DOHH2 (cell line): ENCODE data around the gene GMEB1.
A peak's percentile ranks its signal among the peaks of the same experiment; 100 is the strongest.
"Not testable (repeated sequence)": the region's sequence is repeated elsewhere in the genome, so short reads cannot be mapped to it uniquely, and the experiment has no call there.

Source experiments
- H3F3A ChIP-seq: fragments of 200-600 bp; sonication (generic), shearing (Covaris generic); 2 replicates; pipeline ENCODE4 v1.6.0; 2016; ENCODE audit warnings: antibody characterized with exemption, mild to moderate bottlenecking; ENCODE audit not compliant: control insufficient read depth, insufficient read depth
- H3K27ac ChIP-seq: fragments of 200-600 bp; sonication (generic); 2 replicates; pipeline ENCODE4 v1.5.1; 2014; ENCODE audit warnings: low read depth, mild to moderate bottlenecking, low read length, moderate library complexity
- H3K27me3 ChIP-seq: fragments of 200-600 bp; sonication (generic); 2 replicates; pipeline ENCODE4 v1.6.1; 2014; ENCODE audit warnings: mild to moderate bottlenecking, low read length, mixed read lengths; ENCODE audit not compliant: control insufficient read depth
- H3K36me3 ChIP-seq: fragments of 200-600 bp; sonication (generic); 2 replicates; pipeline ENCODE4 v1.6.1; 2014; ENCODE audit warnings: mild to moderate bottlenecking, low read length, moderate library complexity, mixed read lengths; ENCODE audit not compliant: control insufficient read depth
- H3K4me1 ChIP-seq: fragments of 200-600 bp; sonication (generic); 2 replicates; pipeline ENCODE4 v1.6.1; 2014; ENCODE audit warnings: mild to moderate bottlenecking, low read length, mixed read lengths; ENCODE audit not compliant: control insufficient read depth
- H3K4me2 ChIP-seq: fragments of 200-600 bp; sonication (generic); 2 replicates; pipeline ENCODE4 v1.6.0; 2014; ENCODE audit warnings: mild to moderate bottlenecking, low read length, moderate library complexity
- H3K4me3 ChIP-seq: fragments of 200-600 bp; sonication (generic); 2 replicates; pipeline ENCODE4 v1.5.1; 2014; ENCODE audit warnings: mild to moderate bottlenecking, low read length, mixed read lengths
- H3K79me2 ChIP-seq: fragments of 200-600 bp; sonication (generic); 2 replicates; pipeline ENCODE4 v1.6.1; 2014; ENCODE audit warnings: mild to moderate bottlenecking, low read length, mixed read lengths; ENCODE audit not compliant: control insufficient read depth
- H3K9me2 ChIP-seq: fragments of 200-600 bp; sonication (generic); replicated peaks from 2 replicates; pipeline ENCODE4 v1.6.1; 2014; ENCODE audit warnings: mild to moderate bottlenecking, low read length, mixed read lengths; ENCODE audit not compliant: control insufficient read depth
- H3K9me3 ChIP-seq: fragments of 200-600 bp; sonication (generic); 2 replicates; pipeline ENCODE4 v1.6.1; 2014; ENCODE audit warnings: antibody characterized with exemption, low read length, mixed read lengths; ENCODE audit not compliant: control insufficient read depth, insufficient read depth
- H4K20me1 ChIP-seq: fragments of 200-600 bp; sonication (generic); 2 replicates; pipeline ENCODE4 v1.6.0; 2014; ENCODE audit warnings: low read depth, mild to moderate bottlenecking, antibody characterized with exemption, low read length, moderate library complexity; ENCODE audit not compliant: control insufficient read depth, insufficient read depth
- CTCF ChIP-seq: fragments of 200-600 bp; sonication (generic); IDR thresholded peaks from one replicate; pipeline ENCODE4 v1.5.1; 2014; ENCODE audit warnings: antibody characterized with exemption, mild to moderate bottlenecking, low read depth, low read length; ENCODE audit not compliant: poor library complexity, severe bottlenecking
- EZH2phosphoT487 ChIP-seq: fragments of 200-600 bp; sonication (generic); IDR thresholded peaks from 2 replicates; pipeline ENCODE4 v1.6.1; 2017; ENCODE audit warnings: borderline replicate concordance, mild to moderate bottlenecking, antibody characterized with exemption, low read length, moderate library complexity, mixed read lengths

The GMEB1 gene

GRCh38 chr1:28740118-28740517 is 71.5 kb downstream of the GMEB1 start:
- Histone ChIP-seq H3F3A (peaks cover 8% of the 10 kb centered on the region), H3K27ac (no peak overlapping the region), H3K4me2 (peak overlapping the region; percentile 68), H3K9me3 (no peaks in the 10 kb centered on the region), H3K4me1 (peaks cover 76% of the 10 kb centered on the region), H3K27me3 (no peaks in the 10 kb centered on the region), H3K36me3 (peaks cover 81% of the 10 kb centered on the region), H3K79me2 (peaks cover 90% of the 10 kb centered on the region), H4K20me1 (peaks cover 39% of the 10 kb centered on the region), H3K9me2 (no peaks in the 10 kb centered on the region), H3K4me3 (no peak overlapping the region)
- TF ChIP-seq EZH2phosphoT487 = no peak

GRCh38 chr1:28744184-28744583 is 75.6 kb downstream of the GMEB1 start:
- Histone ChIP-seq H4K20me1 (peaks cover 32% of the 10 kb centered on the region), H3K4me3 (peak overlapping the region; percentile 37), H3K9me2 (no peaks in the 10 kb centered on the region), H3K4me2 (peak overlapping the region; percentile 21), H3K27ac (no peak overlapping the region), H3F3A (0 out of 2 replicates have a peak, but pooled peaks cover 3% of the 10 kb centered on the region), H3K36me3 (peaks cover 97% of the 10 kb centered on the region), H3K79me2 (peaks cover 100% of the 10 kb centered on the region), H3K27me3 (no peaks in the 10 kb centered on the region), H3K9me3 (no peaks in the 10 kb centered on the region), H3K4me1 (peaks cover 81% of the 10 kb centered on the region)
- TF ChIP-seq EZH2phosphoT487 (no peak), CTCF (no peak)

GRCh38 chr1:28745653-28746173 is 77.1 kb downstream of the GMEB1 start:
- Histone ChIP-seq H4K20me1 (peaks cover 32% of the 10 kb centered on the region), H3K4me2 (peak overlapping the region; percentile 21), H3K27ac (no peak overlapping the region), H3K79me2 (peaks cover 100% of the 10 kb centered on the region), H3K9me3 (no peaks in the 10 kb centered on the region), H3K36me3 (peaks cover 92% of the 10 kb centered on the region), H3F3A (peaks cover 5% of the 10 kb centered on the region; the same call in 1 of the 2 replicates), H3K27me3 (no peaks in the 10 kb centered on the region), H3K9me2 (no peaks in the 10 kb centered on the region), H3K4me1 (peaks cover 75% of the 10 kb centered on the region), H3K4me3 (no peak overlapping the region)
- TF ChIP-seq EZH2phosphoT487 = no peak
- TF ChIP-seq CTCF = no peak

DNA sequence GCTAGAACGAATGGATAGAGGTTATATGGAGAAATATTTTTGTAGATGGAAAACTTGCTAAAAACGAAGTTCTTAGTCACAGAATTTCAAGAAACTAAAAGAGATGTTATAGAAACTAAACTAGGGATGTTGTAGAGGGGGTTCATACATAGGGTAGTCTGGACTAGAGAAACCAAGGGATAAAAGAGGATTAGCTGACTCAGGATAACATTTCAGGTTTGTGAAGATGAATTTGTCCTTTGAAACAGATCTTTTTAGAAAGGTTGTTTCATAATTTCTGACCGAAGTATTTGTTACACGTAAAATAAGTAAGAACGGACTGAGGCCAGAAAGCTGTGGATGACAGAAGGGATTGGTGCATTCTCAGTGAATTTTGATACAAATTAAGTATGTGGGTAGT is 81.7 kb downstream of the GMEB1 start:
- Histone ChIP-seq H3F3A (peaks cover 3% of the 10 kb centered on the region), H3K9me2 (no peaks in the 10 kb centered on the region), H3K36me3 (peaks cover 80% of the 10 kb centered on the region), H3K4me2 (no peak overlapping the region), H3K79me2 (peaks cover 100% of the 10 kb centered on the region), H4K20me1 (peaks cover 28% of the 10 kb centered on the region), H3K27ac (no peak overlapping the region), H3K9me3 (no peaks in the 10 kb centered on the region), H3K4me3 (no peak overlapping the region), H3K27me3 (no peaks in the 10 kb centered on the region), H3K4me1 (peaks cover 38% of the 10 kb centered on the region)
- no peak for TF ChIP-seq CTCF
- TF ChIP-seq EZH2phosphoT487 = no peak

- Histone ChIP-seq H3K36me3 (peaks cover 80% of the 10 kb centered on the region), H3K4me1 (peaks cover 41% of the 10 kb centered on the region), H4K20me1 (peaks cover 28% of the 10 kb centered on the region), H3K79me2 (peaks cover 100% of the 10 kb centered on the region)
- H3K9me2 ChIP-seq, H3K4me3 ChIP-seq, H3K27ac ChIP-seq, H3K4me2 ChIP-seq, H3F3A ChIP-seq, H3K27me3 ChIP-seq, H3K9me3 ChIP-seq: not testable (repeated sequence)
Measured at GRCh38 chr1:28750771-28751294, 82.2 kb downstream of the GMEB1 start.
